Lower leg skin (tissue), 3 donors: ENCODE data around the gene KCNS1.

Experiments used
- POLR2A ChIP-seq, 2 donors: fragments of 450-650 bp; IDR thresholded peaks; one replicate each; pipeline ENCODE4 v1.6.1; 2016 to 2017; ENCODE audit warnings: antibody characterized with exemption in 2 of 2, mild to moderate bottlenecking in 1 of 2, moderate library complexity in 1 of 2
- TF ChIP-seq, protein P1 (sequence below), 3 donors: fragments of 450-650 bp; IDR thresholded peaks; one replicate each; pipeline ENCODE4 v1.5.1; 2016; ENCODE audit warnings: antibody characterized with exemption in 3 of 3, mild to moderate bottlenecking in 3 of 3, moderate library complexity in 2 of 3

DNA sequence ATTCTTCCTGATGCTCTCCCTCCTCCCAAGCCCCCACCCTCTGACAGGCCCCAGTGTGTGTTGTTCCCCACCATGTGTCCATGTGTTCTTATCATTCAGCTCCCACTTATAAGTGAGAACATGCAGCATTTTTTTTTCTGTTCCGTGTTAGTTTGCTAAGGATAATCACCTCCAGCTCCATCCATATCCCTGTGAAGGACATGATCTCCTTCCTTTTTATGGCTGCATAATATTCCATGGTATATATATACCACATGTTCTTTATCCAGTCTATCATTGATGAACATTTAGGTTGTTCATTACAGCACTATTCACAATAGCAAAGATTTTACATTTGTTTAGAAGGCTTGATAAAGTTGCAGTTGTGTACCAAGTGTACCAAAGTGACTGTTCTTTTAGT is 57.9 kb downstream of the KCNS1 start:
- no peak for TF ChIP-seq POLR2A (IDR thresholded peaks at IDR 0.05)
- TF ChIP-seq, protein P1, sequence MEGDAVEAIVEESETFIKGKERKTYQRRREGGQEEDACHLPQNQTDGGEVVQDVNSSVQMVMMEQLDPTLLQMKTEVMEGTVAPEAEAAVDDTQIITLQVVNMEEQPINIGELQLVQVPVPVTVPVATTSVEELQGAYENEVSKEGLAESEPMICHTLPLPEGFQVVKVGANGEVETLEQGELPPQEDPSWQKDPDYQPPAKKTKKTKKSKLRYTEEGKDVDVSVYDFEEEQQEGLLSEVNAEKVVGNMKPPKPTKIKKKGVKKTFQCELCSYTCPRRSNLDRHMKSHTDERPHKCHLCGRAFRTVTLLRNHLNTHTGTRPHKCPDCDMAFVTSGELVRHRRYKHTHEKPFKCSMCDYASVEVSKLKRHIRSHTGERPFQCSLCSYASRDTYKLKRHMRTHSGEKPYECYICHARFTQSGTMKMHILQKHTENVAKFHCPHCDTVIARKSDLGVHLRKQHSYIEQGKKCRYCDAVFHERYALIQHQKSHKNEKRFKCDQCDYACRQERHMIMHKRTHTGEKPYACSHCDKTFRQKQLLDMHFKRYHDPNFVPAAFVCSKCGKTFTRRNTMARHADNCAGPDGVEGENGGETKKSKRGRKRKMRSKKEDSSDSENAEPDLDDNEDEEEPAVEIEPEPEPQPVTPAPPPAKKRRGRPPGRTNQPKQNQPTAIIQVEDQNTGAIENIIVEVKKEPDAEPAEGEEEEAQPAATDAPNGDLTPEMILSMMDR (IDR thresholded peaks at IDR 0.05) = no peak
